Fibroblast of skin of scalp (primary cell): Measurements from ENCODE around the gene VPS50. TPM values are rescaled to one million over a fixed set of nuclear protein-coding genes. Genes with fewer than 3 reads are reported as not detected.

Source experiments
- DNase-seq: peaks from one replicate; pipeline ENCODE4 v3.0.0-alpha.2; 2013
- polyA plus RNA-seq, 2 experiments: library from polyadenylated mRNA; unstranded; fragments of 120-200 nt; gene quantifications; one replicate each; pipeline ENCODE4 v1.2.1, GENCODE V29; 2013; ENCODE audit not compliant: insufficient read length in 2 of 2

The VPS50 gene
- 9.2 TPM for polyA plus RNA-seq (2013, experiment 1 of 2; ENCODE audit: insufficient read length)
- polyA plus RNA-seq (2013, experiment 2 of 2; ENCODE audit: insufficient read length), result 10.8 TPM

DNA sequence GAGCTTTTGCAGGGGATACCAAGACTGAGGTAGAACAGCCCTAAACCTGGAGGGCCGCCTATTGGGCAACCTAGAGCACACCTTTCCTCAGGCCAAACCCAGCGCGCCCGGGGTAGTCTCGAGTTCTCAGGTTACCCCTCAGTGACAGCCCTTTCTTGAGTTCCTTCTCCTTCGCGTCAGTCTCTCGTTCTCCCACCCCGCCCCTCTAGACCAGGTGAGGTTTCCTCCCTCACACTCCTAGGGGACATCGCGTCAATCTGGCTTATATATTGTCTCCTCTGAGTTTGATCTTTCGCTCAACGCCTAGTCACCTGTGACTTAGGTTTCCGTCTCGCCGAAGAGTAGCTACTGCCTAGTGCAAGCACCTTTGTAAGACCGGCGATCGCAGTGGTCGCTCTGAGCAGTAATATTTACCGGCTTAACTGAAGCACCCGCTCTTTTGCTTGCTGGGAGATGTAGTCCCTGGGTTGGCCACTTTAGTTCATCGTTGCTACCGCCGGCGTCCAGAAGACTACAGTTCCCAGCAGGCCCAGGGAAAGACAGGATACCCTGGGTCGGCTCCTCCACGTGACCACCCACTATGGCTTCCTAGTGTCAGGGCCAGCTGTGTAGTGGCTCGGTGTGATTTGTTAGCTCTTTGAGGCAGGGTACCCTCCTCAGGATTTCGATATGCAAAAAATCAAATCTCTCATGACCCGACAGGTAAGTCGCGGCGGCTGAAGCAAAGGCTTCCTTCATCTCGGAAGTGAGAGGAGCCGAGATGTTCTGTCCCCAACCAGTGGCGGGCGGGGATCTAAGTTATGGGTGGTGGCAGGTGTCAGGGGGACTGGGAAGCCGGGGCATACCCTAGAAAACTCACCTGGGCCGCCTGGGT, at the start of gene VPS50:
Gene VPS50 (plus strand): TSS at position 568 of the 874 bp plus-strand sequence. CDS start 102 bp downstream, at position 670.
- DNase-seq, result peak; percentile 97

GRCh38 chr7:93185303-93186027, 46.7 kb upstream of the VPS50 start:
- peak; percentile 37 for DNase-seq

GRCh38 chr7:93188870-93189634, 43.1 kb upstream of the VPS50 start:
- no peak for DNase-seq

DNA sequence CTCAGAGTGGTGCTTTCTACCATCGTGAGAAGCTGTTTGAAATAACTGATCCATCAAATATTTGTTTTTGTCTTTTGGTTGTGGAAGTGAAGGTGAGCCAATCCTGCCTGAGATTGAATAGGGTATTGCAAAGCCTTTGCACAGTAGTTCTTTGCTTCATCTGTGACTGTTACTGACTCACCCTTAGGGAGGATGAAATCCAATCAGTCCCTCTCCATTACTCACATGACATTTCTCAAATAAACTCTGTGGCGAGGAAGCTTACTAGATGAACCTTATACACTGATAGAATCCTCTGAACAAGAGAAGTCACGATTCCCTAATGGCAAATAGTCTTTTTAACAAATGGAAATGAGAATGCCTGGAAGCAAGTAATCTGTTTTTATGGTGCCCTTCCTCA, 37.8 kb upstream of the VPS50 start:
- no peak for DNase-seq

DNA sequence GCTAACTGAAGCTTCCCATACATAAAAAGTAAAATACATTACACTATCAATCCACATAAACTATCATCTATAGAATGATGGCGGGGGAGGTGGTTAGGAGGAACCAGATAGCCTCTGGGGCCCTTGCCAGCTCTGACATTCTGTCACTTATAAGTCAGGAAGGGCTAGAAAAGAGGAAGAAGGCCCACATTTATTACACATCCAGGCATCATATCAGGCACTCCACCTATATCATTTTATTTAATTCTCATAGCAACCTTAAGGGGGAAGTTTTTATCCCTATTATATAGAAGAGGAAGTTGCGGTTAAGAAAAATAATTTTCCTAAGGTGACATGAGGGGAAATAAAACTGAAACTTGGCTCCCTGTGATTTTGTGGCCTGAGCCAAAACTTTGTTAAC, 35.8 kb upstream of the VPS50 start:
- no peak for DNase-seq

DNA sequence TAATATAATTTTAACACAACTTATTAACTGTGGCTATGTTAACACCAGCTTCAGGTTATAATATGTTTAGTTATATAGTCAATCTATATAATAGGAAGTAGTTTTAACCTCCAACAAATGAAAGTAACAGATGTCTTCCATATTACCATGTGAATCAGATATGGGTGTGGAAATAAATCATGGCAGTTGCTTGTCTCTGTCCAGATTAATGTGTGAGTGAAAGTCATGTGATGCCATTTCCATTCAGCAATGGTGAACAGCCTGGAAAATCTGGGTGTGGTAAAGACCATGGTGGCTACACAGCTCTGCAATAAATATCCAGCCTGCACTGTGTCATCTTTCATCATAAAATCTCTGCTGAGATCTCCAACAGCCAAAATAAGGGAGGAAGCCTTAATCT, 33.7 kb upstream of the VPS50 start:
- DNase-seq, result no peak

GRCh38 chr7:93202594-93203250, 29.4 kb upstream of the VPS50 start:
- no peak for DNase-seq

GRCh38 chr7:93203496-93203895, 28.7 kb upstream of the VPS50 start:
- no peak for DNase-seq

DNA sequence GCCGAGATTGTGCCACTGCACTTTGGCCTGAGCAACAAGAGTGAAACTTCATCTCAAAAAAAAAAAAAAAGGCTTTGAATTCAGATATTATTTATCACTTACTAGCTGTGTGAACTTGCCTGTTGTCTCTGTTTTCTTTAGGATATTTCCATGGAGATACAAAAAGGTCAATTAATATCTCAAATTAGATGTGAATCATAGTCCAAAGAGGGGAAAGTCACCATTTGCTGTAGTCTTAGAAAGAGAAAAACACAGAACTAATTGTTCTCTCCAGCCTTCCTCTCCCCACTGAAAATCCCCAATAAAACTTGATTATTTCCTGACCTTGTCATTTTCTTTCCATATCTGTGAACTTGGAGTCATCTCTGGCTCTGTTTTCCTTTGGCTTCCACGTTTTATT, 27.1 kb upstream of the VPS50 start:
- DNase-seq, result no peak

DNA sequence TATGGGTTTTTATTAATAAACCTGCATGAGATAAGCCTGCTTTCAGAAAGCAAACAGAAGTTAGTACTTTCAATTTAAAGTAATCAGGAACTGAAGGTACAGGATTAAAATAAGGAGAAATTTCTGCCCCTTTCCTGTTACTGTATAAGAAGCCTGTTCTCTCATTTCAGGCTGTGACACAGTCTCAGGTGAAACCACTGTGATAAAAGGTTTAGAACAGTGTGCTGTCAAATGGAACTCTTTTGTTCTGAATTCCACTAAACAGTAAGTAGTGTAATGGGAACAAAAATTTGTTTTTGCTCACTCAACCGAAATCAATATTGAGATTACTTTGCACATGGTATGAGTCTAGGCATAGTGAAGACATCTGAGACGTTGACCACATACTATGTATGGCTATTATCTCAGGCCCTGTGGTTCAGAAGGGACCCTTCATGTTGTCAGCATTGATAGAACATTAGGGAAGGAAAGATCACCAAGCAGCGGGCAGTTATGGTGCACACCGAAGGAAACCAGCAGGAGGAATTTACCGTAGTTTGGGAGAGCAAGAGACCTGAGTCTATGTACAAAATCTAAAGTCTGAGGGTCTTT, 20.8 kb upstream of the VPS50 start:
- DNase-seq, result no peak

- no peak for DNase-seq
Observed at GRCh38 chr7:93212881-93213280, 19.3 kb upstream of the VPS50 start.

GRCh38 chr7:93218997-93219827, 13.0 kb upstream of the VPS50 start:
- DNase-seq, result no peak

DNA sequence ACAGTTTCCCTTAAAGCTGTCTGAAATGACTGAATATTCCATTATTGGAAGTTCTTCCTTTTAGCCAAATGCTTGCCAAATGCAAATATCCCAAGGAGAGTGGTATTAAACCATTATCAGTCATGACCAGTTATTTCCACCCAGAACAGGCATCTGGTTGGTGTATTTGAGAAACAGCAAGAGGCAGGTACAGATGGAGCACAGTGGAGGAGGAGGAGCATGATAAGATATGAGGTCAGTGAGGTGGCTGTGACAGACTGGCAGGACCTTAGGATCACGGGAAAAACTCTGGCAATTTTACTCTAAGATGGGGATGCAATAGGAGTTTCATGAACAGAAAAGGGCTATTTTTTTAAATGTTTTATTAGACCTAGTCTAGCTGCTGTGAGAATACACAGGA, 12.3 kb upstream of the VPS50 start:
- DNase-seq, result no peak

DNA sequence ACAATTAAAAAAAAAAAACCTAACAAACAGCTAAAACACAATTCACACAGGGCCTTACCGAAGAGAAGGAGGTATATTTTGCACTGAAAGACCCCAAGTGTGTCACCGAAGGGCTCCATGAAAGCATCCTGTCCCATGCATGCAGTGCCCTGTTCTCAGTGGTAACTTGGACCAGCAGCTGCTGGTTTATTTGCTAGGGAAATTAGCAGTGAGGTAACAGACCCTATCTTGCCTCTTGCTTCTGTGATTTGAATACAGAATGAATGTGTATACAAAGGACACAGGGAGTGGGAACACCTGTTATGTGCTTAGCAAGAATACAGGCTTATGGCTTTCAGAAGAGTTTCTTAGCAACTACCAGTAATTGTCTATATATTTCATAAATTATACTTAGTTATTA, 5.9 kb upstream of the VPS50 start, which contains the start of gene HEPACAM2:
Gene HEPACAM2 (minus strand): TSS at position 160 of the 400 bp plus-strand sequence.
- DNase-seq, result no peak

DNA sequence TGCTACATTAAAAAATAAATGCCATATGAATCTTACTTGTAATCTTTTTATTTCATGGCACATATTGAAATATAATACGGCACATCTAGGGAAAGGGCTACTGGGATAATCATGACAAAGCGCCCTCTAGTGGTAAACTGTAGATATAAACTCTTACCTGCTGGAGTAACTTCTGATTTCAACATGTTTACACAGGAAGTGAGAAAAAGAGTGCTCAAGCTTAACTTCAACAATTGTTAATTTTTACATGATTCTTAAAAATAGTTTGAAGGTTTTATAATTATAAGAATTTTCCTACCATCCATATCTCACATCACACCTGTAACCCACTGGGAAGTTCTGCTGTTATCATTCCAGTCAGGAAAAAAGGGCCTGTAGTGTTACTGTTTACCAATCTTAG, 3.9 kb upstream of the VPS50 start:
- peak; percentile 55 for DNase-seq

DNA sequence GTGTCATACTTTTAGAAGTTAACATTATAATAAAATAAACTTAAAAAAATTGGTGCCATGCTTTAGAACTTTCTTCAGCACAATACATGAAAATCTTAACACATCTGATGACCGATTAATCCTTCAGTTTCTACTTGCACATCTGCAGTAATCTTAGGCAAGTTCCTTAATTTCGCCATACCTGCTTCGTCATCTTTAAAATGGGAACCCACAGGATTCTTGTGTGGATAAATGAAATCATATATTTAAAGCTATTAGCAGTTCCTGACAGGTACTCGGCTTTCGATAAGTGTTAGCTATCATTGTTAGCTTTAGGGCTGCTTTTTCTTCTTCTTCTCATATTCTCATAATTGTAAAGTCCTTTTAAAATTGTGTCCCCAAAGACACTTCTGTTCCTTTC, 907 bp upstream of the VPS50 start:
- no peak for DNase-seq

DNA sequence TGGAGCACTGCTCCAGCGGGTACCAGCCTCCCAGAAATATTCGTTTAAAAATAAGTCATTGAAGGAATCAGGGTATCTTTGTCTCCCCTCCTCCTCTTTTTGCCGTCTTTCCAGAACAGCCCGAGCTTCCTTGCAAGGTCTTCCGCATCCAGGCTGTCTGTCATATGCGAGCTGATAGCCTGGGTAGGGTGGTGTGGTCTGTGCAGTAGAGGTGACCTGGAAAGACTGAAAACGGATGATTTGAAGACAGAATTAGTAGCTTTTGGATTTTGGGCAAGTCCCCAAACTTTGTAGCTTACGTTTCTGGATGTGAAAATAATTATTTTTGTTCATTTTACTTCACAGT, 480 bp downstream of the VPS50 start:
- DNase-seq, result no peak

DNA sequence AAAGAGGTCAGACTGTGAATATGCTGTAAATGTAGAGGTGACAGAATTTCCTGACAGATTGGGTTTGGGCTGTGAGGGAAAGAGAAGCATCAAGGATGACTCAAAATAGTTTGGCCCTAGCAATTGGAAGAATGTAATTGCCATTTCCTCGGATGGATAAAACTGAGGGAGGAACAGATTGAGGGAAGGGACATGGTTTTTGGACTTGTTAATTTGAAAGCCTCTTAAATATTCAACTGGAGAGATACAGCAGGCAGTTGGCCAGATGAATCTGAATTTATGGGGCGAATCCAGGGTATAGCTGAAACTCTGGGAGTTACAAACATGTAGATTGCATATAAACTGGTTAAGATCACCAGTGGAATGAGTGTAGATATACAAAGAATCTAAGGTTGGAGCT, 3.4 kb downstream of the VPS50 start:
- DNase-seq, result no peak

GRCh38 chr7:93238131-93238530, 6.0 kb downstream of the VPS50 start:
- DNase-seq, result no peak

DNA sequence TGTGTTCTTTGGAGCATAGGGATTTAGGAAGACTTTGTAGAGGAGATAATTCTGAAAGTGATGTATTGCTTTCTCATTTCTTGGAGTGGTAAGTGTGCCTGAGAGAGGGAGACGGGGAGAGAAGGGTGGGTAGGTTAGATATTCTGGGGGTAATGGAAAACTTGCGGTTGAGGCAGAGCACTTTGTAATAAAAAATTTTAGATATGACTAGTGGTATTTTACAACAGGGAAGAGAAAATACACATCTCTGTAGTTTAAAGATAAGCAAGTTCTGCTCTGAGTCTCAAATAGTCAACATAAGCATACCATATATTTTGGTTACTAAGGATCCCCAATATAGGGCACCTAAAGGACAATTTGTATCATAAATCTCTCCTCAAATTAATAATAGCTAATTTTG, 6.6 kb downstream of the VPS50 start:
- DNase-seq, result no peak

DNA sequence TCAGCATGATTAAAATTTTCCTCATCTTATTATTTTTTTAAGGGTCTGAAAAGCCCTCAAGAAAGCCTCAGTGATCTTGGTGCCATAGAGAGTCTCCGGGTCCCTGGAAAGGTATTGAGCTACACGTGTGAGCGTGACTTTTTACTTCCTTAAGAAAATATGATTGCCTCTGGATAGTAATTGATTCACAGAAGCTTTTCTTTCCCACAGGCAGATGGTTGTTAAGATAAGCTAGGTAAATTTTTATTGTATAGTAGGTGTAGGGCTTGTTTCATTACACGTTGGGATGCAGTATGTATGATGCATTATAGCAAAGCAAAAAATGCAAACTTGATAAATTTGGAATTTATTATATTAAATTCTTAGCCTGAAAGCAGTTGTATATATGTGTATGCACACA, 7.7 kb downstream of the VPS50 start:
- DNase-seq, result no peak
